ENCODE data around the gene ASXL3.

The ASXL3 gene

DNA sequence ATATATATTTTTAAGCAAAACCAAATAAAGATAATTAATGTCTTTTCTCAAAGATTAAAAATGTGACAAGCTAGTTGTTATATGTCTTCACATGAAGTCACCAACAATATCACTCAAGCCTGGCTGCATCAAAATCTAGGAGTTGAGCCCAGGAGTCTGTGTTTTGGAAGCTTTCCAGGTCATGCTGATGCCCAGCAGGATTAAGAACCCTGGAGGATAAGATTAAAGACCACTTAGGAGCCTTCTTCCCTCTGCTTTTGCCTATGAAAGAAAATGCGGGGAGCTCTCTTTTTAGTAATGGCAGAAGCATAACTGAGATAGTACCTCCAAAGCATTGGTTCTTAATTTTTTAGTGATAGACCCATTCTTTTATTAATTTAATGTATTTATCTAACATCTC, 157.4 kb downstream of the ASXL3 start:
- DNase-seq, result no peak

DNA sequence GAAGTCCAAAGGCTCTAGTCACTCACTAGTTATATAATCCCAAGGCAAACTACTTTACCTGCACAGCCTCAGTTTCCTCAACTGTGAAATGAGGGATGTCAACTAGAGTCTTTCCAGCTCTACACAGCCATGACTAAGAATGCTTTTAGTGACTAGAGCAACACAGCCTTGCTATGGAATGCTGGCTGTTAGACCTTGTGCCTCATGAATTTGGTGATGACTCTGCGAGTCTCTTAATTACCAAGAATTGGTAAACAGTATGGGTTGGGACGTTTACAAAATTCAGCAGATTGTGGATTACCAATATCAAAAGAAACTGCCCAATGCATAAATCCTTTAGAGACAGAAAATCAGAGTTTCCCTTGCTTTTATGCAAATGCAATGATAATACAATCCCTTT, 163.7 kb downstream of the ASXL3 start:
- no peak for DNase-seq

- DNase-seq, result no peak
Measured at GRCh38 chr18:33744032-33744697, 166.1 kb downstream of the ASXL3 start.

DNA sequence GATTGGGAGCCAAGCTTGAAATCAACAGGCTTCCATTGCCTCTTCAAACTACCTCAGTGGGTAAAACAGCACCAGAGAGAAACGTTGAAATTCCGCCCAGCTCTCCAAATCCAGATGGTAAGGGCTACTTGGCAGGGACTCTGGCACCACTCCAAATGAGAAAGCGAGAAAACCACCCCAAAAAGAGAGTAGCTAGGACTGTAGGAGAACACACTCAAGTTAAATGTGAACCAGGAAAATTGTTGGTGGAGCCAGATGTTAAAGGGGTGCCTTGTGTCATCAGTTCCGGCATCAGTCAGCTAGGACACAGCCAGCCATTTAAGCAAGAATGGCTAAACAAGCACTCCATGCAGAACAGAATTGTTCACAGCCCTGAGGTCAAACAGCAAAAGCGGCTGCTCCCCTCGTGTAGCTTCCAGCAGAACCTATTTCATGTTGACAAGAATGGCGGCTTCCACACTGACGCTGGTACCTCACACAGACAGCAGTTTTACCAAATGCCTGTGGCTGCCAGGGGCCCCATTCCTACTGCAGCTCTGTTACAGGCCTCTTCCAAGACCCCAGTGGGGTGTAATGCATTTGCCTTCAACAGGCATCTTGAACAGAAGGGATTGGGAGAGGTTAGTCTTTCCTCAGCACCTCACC, 167.3 kb downstream of the ASXL3 start:
- DNase-seq, result no peak

DNA sequence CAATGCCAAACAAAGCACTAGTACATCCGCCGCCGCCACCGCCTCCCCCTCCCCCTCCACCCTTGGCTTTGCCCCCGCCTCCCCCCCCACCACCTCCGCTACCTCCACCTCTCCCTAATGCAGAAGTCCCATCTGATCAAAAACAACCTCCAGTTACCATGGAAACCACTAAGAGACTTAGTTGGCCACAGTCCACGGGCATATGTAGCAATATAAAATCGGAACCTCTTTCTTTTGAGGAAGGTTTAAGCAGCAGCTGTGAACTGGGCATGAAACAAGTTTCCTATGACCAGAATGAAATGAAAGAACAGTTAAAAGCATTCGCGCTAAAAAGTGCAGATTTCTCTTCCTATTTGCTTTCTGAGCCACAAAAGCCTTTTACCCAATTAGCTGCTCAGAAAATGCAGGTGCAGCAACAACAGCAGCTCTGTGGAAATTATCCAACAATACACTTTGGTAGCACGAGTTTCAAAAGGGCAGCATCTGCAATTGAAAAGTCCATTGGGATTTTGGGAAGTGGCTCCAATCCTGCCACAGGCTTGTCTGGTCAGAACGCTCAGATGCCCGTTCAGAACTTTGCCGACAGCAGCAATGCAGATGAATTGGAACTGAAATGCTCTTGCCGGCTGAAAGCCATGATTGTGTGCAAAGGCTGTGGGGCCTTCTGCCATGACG, 168.0 kb downstream of the ASXL3 start:
- no peak for DNase-seq

- DNase-seq, result no peak
Measured at GRCh38 chr18:33749834-33750233, 171.8 kb downstream of the ASXL3 start.

- DNase-seq, result no peak
Measured at GRCh38 chr18:33750366-33750765, 172.3 kb downstream of the ASXL3 start.

DNA sequence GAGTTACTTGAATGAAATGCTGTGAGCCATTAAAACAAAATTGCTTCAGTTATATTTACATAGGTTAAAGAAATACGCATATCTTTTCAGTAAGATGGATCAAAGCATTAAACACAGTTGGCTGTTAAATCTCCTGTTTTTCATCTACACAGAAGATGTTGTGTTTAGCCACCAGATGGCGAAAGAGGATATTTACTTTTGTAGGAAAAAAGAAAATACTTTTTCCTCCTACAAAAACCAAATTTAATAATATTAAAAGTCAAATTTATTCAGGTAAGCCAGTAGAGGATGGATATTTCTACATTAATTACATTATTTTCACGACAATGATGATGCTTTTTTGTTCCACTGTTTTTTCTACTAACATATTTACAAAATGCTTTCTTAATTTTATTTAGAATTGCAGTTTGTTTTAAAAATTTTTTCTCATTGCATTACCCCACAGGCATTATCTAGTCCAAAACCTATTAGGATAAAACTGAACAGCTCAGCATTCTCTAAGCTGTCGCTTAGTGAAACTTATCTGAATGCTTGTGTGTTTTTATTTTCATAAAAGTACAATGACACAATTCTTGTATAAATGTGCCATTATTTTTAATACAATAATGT, 173.7 kb downstream of the ASXL3 start:
- no peak for DNase-seq

GRCh38 chr18:33755391-33755790, 177.4 kb downstream of the ASXL3 start:
- no peak for DNase-seq

DNA sequence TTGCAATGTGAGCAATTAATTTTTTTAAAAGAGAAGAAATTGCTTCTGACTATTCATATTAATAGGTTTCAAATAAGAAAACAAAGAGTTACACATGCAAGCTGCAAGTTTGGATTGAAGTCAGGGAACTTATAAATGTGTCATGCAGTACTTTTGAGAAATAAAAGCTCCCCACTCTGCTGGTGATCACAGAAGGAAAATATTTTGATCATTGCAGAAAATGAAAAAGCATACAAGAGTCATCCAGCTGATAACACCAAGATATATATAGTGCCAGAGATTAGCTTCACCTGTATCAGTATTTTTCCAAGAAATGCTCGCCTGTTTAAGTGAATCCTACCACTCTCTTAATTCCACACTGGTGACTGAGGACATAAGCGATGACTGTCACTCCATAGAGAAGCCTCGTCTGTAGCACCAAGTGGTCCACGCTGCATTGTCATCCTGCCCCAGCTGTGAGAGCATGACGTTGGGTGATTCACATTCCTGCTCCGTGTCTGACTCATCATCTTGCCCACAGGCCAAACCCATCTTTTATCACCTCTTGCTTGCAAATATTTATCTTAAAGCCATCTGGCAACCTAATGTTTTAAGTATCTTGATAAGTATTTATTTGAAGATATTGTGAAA, 178.0 kb downstream of the ASXL3 start:
- DNase-seq, result no peak

- no peak for DNase-seq
Measured at GRCh38 chr18:33757037-33757436, 179.0 kb downstream of the ASXL3 start.

- DNase-seq, result no peak
Measured at GRCh38 chr18:33761363-33761762, 183.3 kb downstream of the ASXL3 start.

DNA sequence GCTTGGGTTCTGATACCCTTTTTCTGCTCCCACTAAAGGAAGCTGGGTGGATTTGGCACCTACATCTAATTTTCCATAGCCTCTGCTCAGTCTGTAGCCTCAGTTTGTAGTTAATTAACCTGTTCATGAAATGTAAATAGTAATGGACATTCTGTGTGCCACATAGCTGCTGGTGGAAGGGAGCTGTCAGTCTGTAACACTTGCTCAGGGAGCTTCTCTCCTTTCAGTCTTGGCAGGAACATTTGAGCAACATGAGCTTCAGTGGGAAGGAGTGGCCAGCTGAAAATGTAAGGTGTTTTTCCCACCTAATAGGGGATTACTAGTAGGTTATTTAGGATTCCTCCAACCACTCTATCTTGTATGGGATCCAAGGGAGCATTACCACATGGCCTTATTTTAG, 203.4 kb downstream of the ASXL3 start:
- no peak for DNase-seq
